ENCODE results near the gene ASB18. TPM values are rescaled to one million over a fixed set of nuclear protein-coding genes. Genes with fewer than 3 reads are reported as not detected.

ASB18 gene
- total and polyA plus RNA-seq, 5 experiments from 2014 or later = not detected

DNA sequence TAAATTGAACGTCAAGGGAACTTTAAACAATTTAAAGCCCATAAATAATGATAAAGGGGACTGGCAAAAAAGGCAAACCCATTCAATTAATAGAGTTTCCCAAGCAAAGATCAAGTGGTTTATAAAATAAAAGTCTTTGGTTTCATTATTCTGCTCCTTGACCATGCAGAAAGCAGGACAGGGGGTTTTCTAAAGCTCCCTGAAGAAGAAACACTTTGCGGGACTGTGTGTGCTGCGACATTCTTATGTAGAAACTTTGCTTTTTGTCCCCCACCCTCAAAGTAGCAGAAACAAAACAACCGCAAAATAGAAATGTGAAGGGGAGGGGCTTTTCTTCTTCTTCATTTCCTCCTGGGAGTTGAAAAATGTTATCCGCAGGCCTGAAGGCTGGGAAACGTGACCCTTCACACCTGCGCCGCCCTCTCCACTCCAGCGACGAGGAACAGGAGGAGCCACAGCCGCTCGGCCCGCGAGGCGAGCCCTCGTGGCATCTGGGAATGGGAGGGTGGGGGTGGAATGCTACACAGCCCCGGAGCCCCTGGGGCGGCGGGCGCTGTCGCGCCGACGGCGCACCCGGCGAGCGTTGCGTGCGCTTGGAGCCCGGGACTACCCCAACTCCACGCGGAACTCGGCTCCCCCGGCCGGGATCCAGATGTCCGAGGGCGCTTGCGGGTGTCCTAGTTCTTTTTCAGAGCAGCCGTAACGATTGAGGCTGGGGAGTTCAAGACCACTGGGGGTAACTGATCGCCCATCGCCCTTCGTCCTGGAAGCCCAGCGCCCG lies 91.8 kb downstream of the ASB18 start:
- POLR2A ChIA-PET = no interaction called here
- peaks cover 0 to 1% (median 0%) of the 10 kb centered on the region in 9 donors for H3K9me3 Mint-ChIP-seq
- H3K4me3 Mint-ChIP-seq = no peak overlapping the region
- no peak for ATAC-seq
- peaks cover 1 to 16% (median 6%) of the 10 kb centered on the region in 4 donors for H3K4me1 Mint-ChIP-seq
- no peak overlapping the region for H3K27ac Mint-ChIP-seq
- H3K27me3 Mint-ChIP-seq = peaks cover 29 to 72% (median 57%) of the 10 kb centered on the region in 5 donors
- DNase-seq = no peak
- H3K36me3 Mint-ChIP-seq = peaks cover 0 to 4% (median 0%) of the 10 kb centered on the region in 3 donors

DNA sequence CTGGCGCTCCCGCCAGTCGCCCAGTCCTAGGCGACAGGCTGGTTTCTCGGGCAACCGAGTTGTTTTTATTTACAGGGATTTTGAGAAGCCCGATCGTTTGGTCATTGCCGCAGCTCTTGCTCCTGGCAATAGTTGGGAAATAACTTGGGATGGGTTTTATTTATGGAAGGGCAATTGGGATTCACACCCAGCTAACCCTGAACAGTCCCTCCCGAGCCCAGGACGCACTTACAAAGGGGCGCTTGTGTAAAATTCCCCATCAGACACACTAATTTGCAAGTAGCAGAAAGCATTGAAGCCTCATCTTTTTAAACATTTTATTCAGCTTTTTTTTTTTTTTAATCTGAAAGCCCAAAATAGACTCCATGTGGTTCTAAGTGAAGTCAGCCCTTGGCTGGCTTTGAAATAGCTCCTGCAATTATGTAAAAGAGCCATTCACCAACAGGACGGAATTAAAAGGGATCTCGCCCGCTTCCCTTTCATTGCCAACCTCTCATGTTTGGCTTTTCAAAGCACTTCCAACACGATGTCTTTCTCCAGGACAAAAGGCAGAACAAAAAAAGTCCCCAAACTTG lies 92.4 kb downstream of the ASB18 start:
- no peak overlapping the region for H3K27ac Mint-ChIP-seq
- no peak overlapping the region for H3K4me3 Mint-ChIP-seq
- peaks cover 30 to 71% (median 56%) of the 10 kb centered on the region in 5 donors for H3K27me3 Mint-ChIP-seq
- peaks cover 1 to 19% (median 7%) of the 10 kb centered on the region in 4 donors for H3K4me1 Mint-ChIP-seq
- peaks cover 0 to 4% (median 0%) of the 10 kb centered on the region in 3 donors for H3K36me3 Mint-ChIP-seq
- peaks cover 0 to 1% (median 0%) of the 10 kb centered on the region in 9 donors for H3K9me3 Mint-ChIP-seq
- POLR2A ChIA-PET = no interaction called here
- ATAC-seq = no peak
- no peak for DNase-seq

DNA sequence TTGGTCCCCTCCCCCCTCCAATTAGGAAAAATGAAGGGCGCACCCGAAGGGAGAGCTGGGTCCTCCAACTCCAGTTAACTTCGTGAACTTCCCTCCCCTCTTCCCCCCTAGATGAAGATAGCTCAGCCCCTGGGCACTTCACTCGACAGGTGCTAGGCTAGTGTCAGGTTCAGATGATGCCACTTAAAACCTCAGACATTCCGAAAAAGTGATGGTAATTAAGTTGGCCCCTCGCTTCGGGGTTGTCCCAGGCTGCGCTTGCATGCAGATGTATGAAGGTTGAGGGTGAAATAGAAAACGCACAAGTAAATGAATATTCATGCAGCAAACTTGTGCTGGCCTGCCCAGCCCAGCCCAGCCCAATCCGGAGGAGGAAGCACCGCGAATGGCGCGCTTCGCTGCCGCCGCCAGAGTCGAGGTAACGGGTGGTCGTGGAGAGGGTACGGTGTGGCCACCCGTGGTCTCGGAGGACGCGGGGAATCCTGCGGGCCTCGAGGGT lies 93.0 kb downstream of the ASB18 start:
- no peak for ATAC-seq
- Mint-ChIP-seq H3K27me3 (peaks cover 35 to 71% (median 58%) of the 10 kb centered on the region in 5 donors), H3K36me3 (peaks cover 0 to 4% (median 0%) of the 10 kb centered on the region in 3 donors), H3K9me3 (peaks cover 0 to 1% (median 0%) of the 10 kb centered on the region in 9 donors), H3K27ac (no peak overlapping the region), H3K4me1 (peaks cover 5 to 24% (median 11%) of the 10 kb centered on the region in 4 donors), H3K4me3 (no peak overlapping the region)
- POLR2A ChIA-PET = no interaction called here
- no peak for DNase-seq

DNA sequence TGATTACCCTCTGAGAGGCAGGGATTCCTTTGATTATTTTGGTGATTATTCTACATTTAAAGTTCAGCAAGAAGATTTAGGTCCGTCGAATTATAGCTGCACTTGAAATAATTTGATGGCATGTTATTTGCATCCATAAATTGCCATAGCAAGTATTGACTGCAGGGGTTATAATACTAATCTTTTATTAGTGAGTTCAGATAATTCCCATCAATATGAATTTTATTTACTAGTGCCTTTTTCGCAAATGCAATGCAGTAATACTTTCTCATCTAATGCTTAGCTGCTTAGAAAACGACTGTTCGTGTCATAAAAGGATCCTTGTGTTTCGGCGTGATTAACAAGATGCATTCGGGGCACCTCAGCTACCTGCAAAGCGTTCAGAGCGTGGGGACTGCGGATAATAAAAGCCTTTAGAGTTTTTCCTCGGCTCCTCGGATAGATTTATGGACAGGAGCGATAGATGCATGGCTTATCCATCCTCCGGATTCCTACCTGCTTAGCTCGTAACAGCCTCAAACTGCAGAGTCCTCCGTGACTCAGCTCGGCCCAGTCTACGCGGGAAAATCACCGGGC lies 93.5 kb downstream of the ASB18 start:
- H3K4me3 Mint-ChIP-seq = peak overlapping the region in 1 of 10 donors; percentile 23
- POLR2A ChIA-PET = no interaction called here

DNA sequence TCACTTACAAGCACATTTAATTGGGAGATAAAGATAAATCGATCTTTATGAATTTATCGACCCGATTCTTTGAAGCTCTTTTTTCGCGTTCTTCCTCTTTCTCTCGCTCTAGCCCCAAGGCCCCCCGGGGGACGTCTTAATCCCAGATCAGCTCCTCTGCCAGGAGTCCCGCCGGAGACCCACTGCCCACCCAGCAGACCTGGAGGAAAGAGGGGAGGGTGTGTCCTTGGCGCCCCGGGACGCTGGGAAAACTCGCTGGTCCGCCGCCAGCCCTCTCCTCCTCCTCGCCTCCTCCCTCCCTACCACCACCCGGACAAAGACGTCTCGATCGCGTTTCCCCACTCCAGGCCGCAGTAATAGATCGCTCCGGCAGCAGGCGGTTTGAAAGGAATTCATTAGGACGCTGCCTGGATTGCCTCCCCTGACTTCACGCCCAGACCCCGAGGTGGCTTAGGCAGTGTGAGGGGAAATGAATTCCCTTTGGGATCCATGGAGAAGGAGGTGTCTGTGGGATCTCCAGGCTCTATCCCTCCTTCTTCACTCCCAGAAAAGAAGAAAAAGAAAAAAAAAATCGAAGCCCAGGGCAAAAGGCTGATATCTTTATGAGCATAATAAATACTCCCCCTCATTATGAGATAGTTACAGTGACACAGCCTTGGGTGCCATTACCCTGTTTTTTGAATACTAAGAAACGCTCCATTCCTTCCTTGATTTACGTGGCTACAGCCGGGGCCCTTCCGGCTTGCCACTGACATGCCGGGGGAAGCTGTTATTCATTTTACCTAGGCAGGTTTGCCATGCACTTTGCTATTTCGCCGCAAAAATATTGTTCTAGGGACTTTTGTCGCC lies 94.2 kb downstream of the ASB18 start:
- Mint-ChIP-seq H3K4me1 (peaks cover 5 to 28% (median 17%) of the 10 kb centered on the region in 4 donors), H3K4me3 (peak overlapping the region in 1 of 10 donors; percentile 23), H3K9me3 (peaks cover 0 to 1% (median 0%) of the 10 kb centered on the region in 9 donors), H3K36me3 (peaks cover 0 to 4% (median 0%) of the 10 kb centered on the region in 3 donors), H3K27me3 (peaks cover 37 to 71% (median 57%) of the 10 kb centered on the region in 5 donors), H3K27ac (peak overlapping the region in 1 of 10 donors; percentile 15)
- ATAC-seq (no peak), DNase-seq (no peak)
- POLR2A ChIA-PET = no interaction called here

More for the DNA sequence above, 93.5 kb downstream of the ASB18 start:
- Mint-ChIP-seq H3K36me3 (peaks cover 0 to 4% (median 0%) of the 10 kb centered on the region in 3 donors), H3K9me3 (peaks cover 0 to 1% (median 0%) of the 10 kb centered on the region in 9 donors), H3K4me1 (peaks cover 5 to 28% (median 16%) of the 10 kb centered on the region in 4 donors), H3K27ac (no peak overlapping the region), H3K27me3 (peaks cover 33 to 72% (median 55%) of the 10 kb centered on the region in 5 donors)
- ATAC-seq (no peak), DNase-seq (no peak)

DNA sequence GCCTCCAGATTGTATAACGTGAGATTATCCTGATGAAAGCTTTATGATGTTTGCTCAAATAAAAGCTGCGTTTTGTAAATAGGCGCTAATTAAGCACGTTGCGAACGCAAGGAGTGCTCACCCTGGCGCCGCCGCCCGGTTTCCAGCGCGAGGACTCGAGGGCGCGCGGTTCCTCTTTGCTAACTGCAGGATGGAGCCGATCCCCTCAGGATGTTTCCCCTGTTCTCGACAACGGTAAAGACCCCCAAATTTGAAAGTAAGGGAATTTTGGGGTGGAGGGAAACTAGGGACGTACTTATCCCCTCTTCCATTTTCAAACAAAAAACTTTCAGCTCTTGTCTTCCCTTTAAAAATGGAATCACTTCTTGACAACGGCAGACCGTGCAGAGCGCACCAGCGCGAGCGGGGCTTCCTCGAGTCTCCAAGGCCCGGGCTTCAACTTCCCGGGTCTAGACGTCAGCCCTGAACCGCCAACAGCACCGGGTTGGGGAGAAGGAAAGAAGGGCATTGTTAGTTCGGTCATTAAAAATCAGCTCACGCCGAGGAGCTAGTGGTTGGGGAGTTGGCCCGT lies 95.0 kb downstream of the ASB18 start:
- DNase-seq (no peak), ATAC-seq (no peak)
- Mint-ChIP-seq H3K27ac (no peak overlapping the region), H3K4me3 (peak overlapping the region in 1 of 10 donors; percentile 20), H3K4me1 (peaks cover 7 to 30% (median 18%) of the 10 kb centered on the region in 4 donors), H3K36me3 (peaks cover 0 to 4% (median 0%) of the 10 kb centered on the region in 3 donors), H3K9me3 (no peaks in the 10 kb centered on the region), H3K27me3 (peaks cover 36 to 68% (median 53%) of the 10 kb centered on the region in 5 donors)
- POLR2A ChIA-PET = no interaction called here

DNA sequence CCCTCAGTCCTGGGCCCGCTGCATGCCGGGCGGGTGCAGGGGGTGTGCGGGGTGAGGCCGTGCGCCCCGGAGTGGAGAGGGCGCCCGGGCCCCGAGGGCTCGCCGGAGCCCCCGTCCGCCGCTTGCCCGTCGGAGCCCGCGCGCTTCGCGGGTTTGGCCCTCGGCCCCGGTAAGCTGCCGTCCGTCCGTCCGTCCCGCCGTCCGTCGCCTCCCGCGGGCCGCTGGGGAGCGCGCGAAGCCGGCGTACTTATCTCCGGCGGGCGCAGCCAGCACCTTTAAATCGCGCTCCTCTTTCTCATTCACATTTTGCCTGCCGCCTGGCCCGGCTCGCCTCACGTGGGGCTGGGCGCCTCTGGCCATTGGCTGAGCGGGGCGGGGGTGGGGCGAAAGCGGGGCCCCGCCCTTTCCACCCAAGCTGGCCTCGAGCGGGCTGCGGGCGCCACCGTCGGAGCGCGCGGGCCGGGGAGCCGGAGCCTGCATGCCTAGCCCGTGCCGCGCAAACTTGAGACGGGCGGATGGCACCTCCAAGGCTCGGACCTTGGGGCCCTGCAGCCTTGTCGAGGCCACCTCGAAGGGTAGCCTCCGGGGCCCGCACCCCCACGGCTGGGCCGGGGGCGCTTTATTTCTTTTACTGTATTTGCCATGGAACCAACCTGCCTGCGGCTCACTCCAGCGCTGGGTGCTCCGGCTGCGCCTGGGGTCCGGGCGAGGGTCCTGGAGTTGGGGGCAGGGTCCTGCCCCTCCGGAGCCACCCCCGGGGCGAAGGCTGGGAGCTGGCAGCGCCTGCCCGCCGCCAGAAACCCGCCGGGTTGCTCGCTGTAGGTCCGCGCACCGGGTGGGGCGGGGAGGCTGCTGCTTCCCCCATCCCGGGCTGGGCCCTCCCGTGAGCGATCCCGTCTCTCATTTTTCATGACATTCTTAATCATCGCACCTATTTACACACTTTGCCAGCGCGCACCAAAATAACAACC lies 95.8 kb downstream of the ASB18 start, which contains the start of gene GBX2:
TSS of gene GBX2 (minus strand) at position 277 of the 971 bp plus-strand sequence. CDS start 415 bp downstream, outside the sequence.
- Mint-ChIP-seq H3K4me3 (peak within 1 kb of the TSS in 1 of 10 donors; percentile 20), H3K36me3 (peaks cover 0 to 4% (median 0%) of the 10 kb centered on the region in 3 donors)

DNA sequence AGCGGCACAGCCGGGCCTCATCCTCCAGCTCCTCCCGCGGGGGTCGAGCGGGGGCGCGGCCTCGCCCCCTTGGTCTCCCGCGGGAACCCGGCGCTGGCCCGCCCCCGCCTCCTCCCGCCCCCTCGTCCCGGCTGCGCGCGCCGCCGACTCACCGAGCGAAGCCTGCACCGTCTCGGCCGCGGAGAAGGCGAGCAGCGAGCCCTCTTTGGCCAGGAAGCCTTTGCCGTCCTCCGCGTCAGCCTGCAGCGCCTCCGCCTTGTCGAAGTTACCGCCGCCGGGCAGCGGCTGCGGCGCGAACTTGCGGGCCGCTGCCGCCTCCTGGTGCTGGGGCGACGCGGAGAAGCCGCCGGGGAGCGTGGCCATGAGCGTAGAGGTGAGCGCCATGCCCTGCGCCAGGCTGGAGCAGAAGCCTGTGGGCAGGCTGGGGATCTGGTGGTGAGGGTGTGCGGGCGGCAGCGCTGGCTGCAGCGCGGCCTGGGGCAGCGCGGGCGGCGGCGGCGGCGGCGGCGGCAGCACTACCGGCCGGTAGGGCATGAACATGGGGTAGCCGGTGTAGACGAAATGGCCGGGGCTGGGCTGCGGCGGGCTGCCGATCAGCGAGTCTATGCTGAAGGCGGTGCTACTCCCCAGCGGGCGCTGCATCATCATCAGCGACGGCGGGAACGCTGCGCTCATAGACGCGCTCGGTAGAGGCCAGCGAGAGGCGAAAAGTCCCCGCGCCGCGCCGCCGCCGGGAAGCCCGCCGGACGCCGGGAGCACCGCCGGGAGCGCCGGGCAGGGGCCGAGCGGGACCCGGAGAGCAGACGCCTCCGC lies 96.7 kb downstream of the ASB18 start:
- Mint-ChIP-seq H3K4me3 (no peak overlapping the region), H3K27ac (no peak overlapping the region), H3K27me3 (peaks cover 32 to 64% (median 51%) of the 10 kb centered on the region in 5 donors), H3K9me3 (no peaks in the 10 kb centered on the region), H3K36me3 (peaks cover 0 to 4% (median 0%) of the 10 kb centered on the region in 3 donors), H3K4me1 (peaks cover 7 to 30% (median 17%) of the 10 kb centered on the region in 4 donors)
- POLR2A ChIA-PET = no interaction called here
- DNase-seq = no peak
- ATAC-seq = no peak

More for the DNA sequence above, 95.8 kb downstream of the ASB18 start, which contains the start of gene GBX2:
- H3K27me3 Mint-ChIP-seq = peaks cover 29 to 59% (median 48%) of the 10 kb centered on the region in 5 donors
- ATAC-seq (no peak), DNase-seq (no peak)
- no peak within 1 kb of the TSS for H3K27ac Mint-ChIP-seq
- POLR2A ChIA-PET = no interaction called here
- H3K4me1 Mint-ChIP-seq = peaks cover 7 to 27% (median 17%) of the 10 kb centered on the region in 4 donors
- no peaks in the 10 kb centered on the region for H3K9me3 Mint-ChIP-seq

DNA sequence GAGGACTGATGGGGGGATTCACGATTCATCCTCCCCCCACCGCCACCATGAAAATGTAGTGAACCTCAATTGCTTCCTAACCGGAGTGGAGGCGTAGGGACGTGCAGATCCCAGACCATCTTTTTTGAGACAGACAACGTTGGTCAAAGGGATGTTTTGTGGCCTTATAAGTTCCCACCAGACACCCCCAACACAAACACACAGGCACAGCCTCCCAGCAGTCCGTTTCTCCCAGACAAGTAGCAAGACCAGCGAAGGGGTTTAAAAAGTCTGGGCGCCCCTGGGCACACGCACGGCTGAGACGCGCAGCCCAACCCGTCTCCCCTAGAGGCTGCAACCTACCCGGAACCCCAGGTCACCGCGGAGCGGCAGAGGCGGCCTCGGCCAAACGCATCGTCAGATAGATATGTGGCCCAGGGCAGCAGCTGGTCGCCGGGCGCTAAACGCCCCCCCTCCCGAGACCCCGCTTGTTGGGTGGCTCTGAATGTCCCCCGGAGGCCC lies 97.4 kb downstream of the ASB18 start:
- no peaks in the 10 kb centered on the region for H3K9me3 Mint-ChIP-seq
- no peak overlapping the region for H3K27ac Mint-ChIP-seq
- DNase-seq (no peak), ATAC-seq (no peak)
- peaks cover 0 to under 1% (median under 1%) of the 10 kb centered on the region in 3 donors for H3K36me3 Mint-ChIP-seq
- peaks cover 6 to 26% (median 15%) of the 10 kb centered on the region in 4 donors for H3K4me1 Mint-ChIP-seq
- peak overlapping the region in 7 of 10 donors; percentile 24 to 70 (median 55) for H3K4me3 Mint-ChIP-seq
- peaks cover 30 to 63% (median 47%) of the 10 kb centered on the region in 5 donors for H3K27me3 Mint-ChIP-seq
- POLR2A ChIA-PET = interaction anchor here (0.7 kb wide), 1 partner anchor 748 kb away, joined by 3 read pairs; no protein-coding TSS in a partner anchor
